Measurements from ENCODE around the gene SMTNL1.
"Not testable (repeated sequence)": the region's sequence is repeated elsewhere in the genome, so short reads cannot be mapped to it uniquely, and the experiment has no call there.

Gene SMTNL1

DNA sequence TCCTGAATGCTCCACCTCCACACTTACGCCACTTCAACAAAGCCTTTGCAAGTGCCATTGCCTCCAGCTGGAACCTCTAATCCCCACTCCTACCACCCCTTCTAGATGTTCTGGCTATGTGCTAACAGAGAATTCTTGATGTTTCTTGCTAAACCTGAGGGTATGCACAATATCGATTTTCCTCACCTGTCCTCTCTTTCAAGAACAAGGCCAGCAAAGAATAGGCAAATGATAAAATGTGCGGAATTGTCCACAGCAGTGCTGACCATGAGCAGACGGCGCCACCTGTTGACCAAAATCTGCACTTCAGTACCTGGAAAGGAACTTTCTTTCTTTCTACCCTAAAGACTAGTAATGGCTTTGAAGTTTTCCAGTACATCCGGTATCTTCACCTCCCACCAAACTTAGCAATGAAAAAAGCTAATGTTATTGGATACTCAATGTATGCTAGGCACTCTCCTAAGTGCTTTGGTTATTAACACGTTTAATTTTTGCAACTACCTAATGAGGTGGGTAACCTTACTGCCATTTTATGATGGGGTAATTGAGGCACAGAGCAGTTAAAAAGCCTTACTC lies 10.3 kb upstream of the SMTNL1 start:
- H3K4me1 ChIP-seq (ENCODE audit: control insufficient read depth, insufficient read depth, low read length) = peaks cover 5% of the 10 kb centered on the region
- H3K9me3 ChIP-seq (ENCODE audit: control insufficient read depth, low read length) = no peaks in the 10 kb centered on the region
- no peaks in the 10 kb centered on the region for H3K36me3 ChIP-seq (ENCODE audit: control insufficient read depth, insufficient read depth, low read length)
- no peak overlapping the region for H3K4me3 ChIP-seq (ENCODE audit: insufficient read depth, low read depth, low read length)
- peaks cover 3% of the 10 kb centered on the region for H3K27me3 ChIP-seq (ENCODE audit: control insufficient read depth, insufficient read depth, low read length, poor library complexity, severe bottlenecking)
- 24 to 34% methylated on average over 7 of the region's 7 CpGs for WGBS, 2 experiments
- H3K27ac ChIP-seq (ENCODE audit: insufficient read depth, low read depth, low read length, poor library complexity, severe bottlenecking) = no peak overlapping the region

DNA sequence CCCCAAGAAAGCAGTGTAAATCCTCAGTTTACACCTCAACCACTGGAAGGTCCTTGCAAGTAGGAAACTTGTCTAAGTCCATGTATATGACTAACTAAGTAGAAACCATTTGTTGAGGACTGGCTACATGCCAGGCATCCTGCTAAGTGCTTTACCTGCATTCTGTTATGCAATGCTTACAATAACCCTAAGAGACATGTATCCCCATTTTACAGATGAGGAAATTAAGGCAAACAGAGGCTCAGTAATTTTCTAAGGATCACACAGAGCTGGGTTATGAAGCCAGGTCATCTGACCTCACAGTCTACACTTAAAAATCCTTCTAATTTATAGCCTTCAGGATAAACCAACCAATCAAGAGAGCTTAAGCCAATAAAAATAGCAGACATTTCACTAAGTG lies 8.4 kb upstream of the SMTNL1 start:
- Histone ChIP-seq H3K4me1 (ENCODE audit: control insufficient read depth, insufficient read depth, low read length) (peaks cover 5% of the 10 kb centered on the region), H3K36me3 (ENCODE audit: control insufficient read depth, insufficient read depth, low read length) (no peaks in the 10 kb centered on the region), H3K4me3 (ENCODE audit: insufficient read depth, low read depth, low read length) (no peak overlapping the region), H3K27ac (ENCODE audit: insufficient read depth, low read depth, low read length, poor library complexity, severe bottlenecking) (no peak overlapping the region), H3K27me3 (ENCODE audit: control insufficient read depth, insufficient read depth, low read length, poor library complexity, severe bottlenecking) (peaks cover 3% of the 10 kb centered on the region), H3K9me3 (ENCODE audit: control insufficient read depth, low read length) (no peaks in the 10 kb centered on the region)

DNA sequence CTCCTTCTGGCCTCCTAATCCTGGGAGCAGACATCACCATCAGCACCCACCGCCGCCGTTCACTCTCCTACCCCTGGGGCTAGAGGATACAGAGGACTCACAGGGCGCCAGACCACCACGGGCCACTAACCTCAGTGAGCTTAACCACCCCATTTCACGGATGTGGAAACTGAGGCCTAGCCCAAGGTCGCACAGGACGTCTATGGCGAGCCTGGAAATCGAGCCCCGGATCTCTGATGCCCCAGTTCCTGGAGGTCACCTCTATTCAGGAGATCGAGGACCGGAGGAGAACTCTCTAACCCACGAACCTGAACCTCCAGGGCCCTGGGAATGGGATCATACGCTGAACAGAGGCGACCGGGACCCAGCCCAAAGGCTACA lies 7.2 kb upstream of the SMTNL1 start:
- Histone ChIP-seq H3K9me3 (ENCODE audit: control insufficient read depth, low read length) (no peaks in the 10 kb centered on the region), H3K4me3 (ENCODE audit: insufficient read depth, low read depth, low read length) (peak overlapping the region; percentile 62), H3K27ac (ENCODE audit: insufficient read depth, low read depth, low read length, poor library complexity, severe bottlenecking) (no peak overlapping the region), H3K36me3 (ENCODE audit: control insufficient read depth, insufficient read depth, low read length) (no peaks in the 10 kb centered on the region), H3K27me3 (ENCODE audit: control insufficient read depth, insufficient read depth, low read length, poor library complexity, severe bottlenecking) (peaks cover 3% of the 10 kb centered on the region), H3K4me1 (ENCODE audit: control insufficient read depth, insufficient read depth, low read length) (peaks cover 5% of the 10 kb centered on the region)
- 2 to 3% methylated on average over 17 of the region's 17 CpGs for WGBS, 2 experiments

DNA sequence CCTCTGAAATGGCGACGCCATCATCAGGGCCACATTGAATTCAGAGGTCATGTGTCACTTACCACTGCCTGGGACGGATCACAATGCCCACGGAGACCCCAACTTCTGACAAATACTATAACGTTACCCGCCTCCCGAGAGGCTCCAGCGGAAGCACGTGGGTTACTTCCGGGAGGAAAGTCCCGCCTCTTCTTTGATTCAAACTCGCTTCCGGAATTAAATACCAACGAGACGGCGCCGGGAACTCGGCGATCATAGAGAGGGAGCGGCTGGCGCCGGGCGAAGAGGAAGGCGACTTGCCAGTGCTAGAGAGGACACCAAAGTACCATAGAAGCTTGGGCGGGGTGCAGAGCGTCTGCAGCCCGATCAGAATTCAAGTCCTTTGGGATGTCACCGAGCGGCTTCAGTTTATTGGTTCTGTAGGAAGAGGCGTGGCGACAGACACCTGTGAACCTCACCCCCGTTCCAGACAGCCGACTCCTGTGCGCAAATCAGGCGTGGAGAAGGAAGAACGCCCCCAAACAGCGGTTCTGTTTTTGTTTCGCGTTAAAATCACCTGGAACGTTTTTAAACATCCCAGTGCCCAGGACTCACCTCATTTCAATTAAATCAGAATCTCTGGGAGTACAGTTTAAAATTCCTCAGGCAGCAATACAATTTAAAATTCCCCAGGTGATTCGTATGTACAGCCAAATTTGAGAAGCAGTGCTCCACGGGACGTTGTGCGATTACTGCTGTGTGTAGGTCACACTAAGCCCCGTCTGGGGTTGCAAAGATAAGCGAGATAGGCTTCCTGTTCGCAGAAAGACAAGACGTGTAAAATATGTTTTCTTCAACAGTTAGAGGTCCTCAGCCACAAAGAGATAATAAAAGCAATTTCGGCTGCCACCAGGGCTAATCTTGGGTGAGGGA lies 6.5 kb upstream of the SMTNL1 start, which contains the start of gene TIMM10:
TSS of gene TIMM10 (minus strand) at position 159 of the 912 bp plus-strand sequence. CDS start 565 bp downstream, outside the sequence.
- Histone ChIP-seq H3K27ac (ENCODE audit: insufficient read depth, low read depth, low read length, poor library complexity, severe bottlenecking) (no peak within 1 kb of the TSS), H3K9me3 (ENCODE audit: control insufficient read depth, low read length) (no peaks in the 10 kb centered on the region), H3K4me3 (ENCODE audit: insufficient read depth, low read depth, low read length) (peak within 1 kb of the TSS; percentile 62), H3K27me3 (ENCODE audit: control insufficient read depth, insufficient read depth, low read length, poor library complexity, severe bottlenecking) (peaks cover 3% of the 10 kb centered on the region), H3K4me1 (ENCODE audit: control insufficient read depth, insufficient read depth, low read length) (peaks cover 5% of the 10 kb centered on the region), H3K36me3 (ENCODE audit: control insufficient read depth, insufficient read depth, low read length) (no peaks in the 10 kb centered on the region)
- 1% methylated on average over 49 of the region's 49 CpGs for WGBS, 2 experiments

DNA sequence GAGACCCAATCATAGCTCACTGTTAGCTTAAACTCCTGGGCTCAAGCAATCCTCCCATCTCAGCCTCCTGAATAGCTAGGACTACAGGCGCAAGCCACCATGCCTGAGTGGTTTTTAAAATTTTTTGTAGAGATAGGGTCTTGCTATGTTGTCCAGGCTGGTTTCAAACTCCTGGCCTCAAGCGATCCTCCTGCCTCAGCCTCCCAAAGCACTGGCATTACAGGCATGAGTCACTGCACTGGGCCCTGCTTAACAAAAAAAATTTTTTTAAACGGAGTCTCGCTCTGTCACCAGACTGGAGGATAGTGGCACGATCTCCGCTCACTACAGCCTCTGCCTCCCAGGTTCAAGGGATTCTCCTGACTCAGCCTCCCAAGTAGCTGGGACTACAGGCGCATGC lies 2.9 kb upstream of the SMTNL1 start:
- not testable (repeated sequence) for H3K27ac ChIP-seq (ENCODE audit: insufficient read depth, low read depth, low read length, poor library complexity, severe bottlenecking); H3K4me3 ChIP-seq (ENCODE audit: insufficient read depth, low read depth, low read length); H3K9me3 ChIP-seq (ENCODE audit: control insufficient read depth, low read length); H3K27me3 ChIP-seq (ENCODE audit: control insufficient read depth, insufficient read depth, low read length, poor library complexity, severe bottlenecking); H3K36me3 ChIP-seq (ENCODE audit: control insufficient read depth, insufficient read depth, low read length)
- H3K4me1 ChIP-seq (ENCODE audit: control insufficient read depth, insufficient read depth, low read length) = peaks cover 22% of the 10 kb centered on the region
- WGBS, 2 experiments = 94% methylated on average over 6 to 7 of the region's 7 CpGs

DNA sequence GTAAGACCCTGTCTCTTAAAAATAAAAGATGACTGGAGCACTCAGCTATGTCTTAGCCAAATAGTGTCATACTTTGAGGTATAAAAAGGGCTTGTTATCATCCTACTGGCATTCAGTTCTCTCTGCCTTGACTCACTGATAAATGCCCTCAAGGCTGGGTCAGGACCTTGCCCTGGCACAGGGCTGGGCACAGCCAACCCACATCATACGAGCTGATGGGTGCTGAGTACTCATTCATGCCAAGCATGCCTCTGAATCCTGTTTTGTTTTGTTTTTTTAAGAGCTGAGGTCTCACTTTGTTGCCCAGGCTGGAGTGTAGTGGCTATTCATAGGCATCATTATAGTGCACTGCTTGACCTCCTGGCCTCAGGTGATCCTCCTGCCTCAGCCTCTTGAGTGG lies 1.9 kb downstream of the SMTNL1 start:
- Histone ChIP-seq H3K4me1 (ENCODE audit: control insufficient read depth, insufficient read depth, low read length) (peaks cover 17% of the 10 kb centered on the region), H3K27ac (ENCODE audit: insufficient read depth, low read depth, low read length, poor library complexity, severe bottlenecking) (no peak overlapping the region), H3K4me3 (ENCODE audit: insufficient read depth, low read depth, low read length) (no peak overlapping the region), H3K36me3 (ENCODE audit: control insufficient read depth, insufficient read depth, low read length) (no peaks in the 10 kb centered on the region), H3K27me3 (ENCODE audit: control insufficient read depth, insufficient read depth, low read length, poor library complexity, severe bottlenecking) (no peaks in the 10 kb centered on the region), H3K9me3 (ENCODE audit: control insufficient read depth, low read length) (no peaks in the 10 kb centered on the region)
- 86 to 93% methylated on average over 1 of the region's 1 CpG for WGBS, 2 experiments

DNA sequence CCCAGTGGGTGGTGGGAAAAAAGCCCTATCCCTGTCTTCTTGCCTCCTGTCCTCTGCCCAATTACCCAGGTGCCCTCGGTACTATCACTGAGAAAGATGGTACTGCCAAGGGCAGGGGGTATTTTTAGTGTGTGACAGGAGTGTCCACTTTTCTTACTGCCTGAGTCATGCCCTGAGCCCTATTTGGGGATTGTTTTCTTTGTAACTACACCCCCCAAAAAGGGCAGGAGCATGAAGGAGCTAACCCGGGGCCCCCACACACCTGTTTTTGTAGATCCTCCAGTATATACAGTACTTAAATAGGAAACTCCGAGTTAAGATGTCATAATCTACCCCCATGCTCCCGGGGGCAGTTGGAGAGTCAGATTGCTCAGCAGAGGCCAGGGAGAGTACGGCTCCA lies 3.8 kb downstream of the SMTNL1 start:
- 93% methylated on average over 5 of the region's 5 CpGs for WGBS, 2 experiments
- peaks cover 17% of the 10 kb centered on the region for H3K4me1 ChIP-seq (ENCODE audit: control insufficient read depth, insufficient read depth, low read length)
- H3K27ac ChIP-seq (ENCODE audit: insufficient read depth, low read depth, low read length, poor library complexity, severe bottlenecking) = no peak overlapping the region

DNA sequence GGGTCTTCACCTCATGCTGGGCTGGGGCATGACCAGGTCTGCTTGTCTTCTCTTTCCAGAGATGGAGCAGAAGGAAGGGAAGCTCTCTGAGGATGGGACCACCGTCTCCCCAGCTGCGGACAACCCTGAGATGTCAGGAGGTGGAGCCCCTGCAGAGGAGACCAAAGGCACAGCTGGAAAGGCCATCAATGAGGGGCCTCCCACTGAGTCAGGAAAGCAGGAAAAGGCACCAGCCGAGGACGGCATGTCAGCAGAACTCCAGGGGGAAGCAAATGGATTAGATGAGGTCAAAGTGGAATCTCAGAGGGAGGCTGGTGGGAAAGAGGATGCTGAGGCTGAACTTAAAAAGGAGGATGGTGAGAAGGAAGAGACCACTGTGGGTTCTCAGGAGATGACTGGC lies 5.2 kb downstream of the SMTNL1 start:
- H3K4me3 ChIP-seq (ENCODE audit: insufficient read depth, low read depth, low read length) = no peak overlapping the region
- H3K36me3 ChIP-seq (ENCODE audit: control insufficient read depth, insufficient read depth, low read length) = no peaks in the 10 kb centered on the region
- peaks cover 9% of the 10 kb centered on the region for H3K4me1 ChIP-seq (ENCODE audit: control insufficient read depth, insufficient read depth, low read length)
- no peak overlapping the region for H3K27ac ChIP-seq (ENCODE audit: insufficient read depth, low read depth, low read length, poor library complexity, severe bottlenecking)
- 40 to 41% methylated on average over 4 of the region's 4 CpGs for whole genome bisulfite sequencing, 2 experiments
- no peaks in the 10 kb centered on the region for H3K9me3 ChIP-seq (ENCODE audit: control insufficient read depth, low read length)
- no peaks in the 10 kb centered on the region for H3K27me3 ChIP-seq (ENCODE audit: control insufficient read depth, insufficient read depth, low read length, poor library complexity, severe bottlenecking)

More for the DNA sequence above, 3.8 kb downstream of the SMTNL1 start:
- H3K36me3 ChIP-seq (ENCODE audit: control insufficient read depth, insufficient read depth, low read length) = no peaks in the 10 kb centered on the region
- no peaks in the 10 kb centered on the region for H3K9me3 ChIP-seq (ENCODE audit: control insufficient read depth, low read length)
- no peaks in the 10 kb centered on the region for H3K27me3 ChIP-seq (ENCODE audit: control insufficient read depth, insufficient read depth, low read length, poor library complexity, severe bottlenecking)
- no peak overlapping the region for H3K4me3 ChIP-seq (ENCODE audit: insufficient read depth, low read depth, low read length)

DNA sequence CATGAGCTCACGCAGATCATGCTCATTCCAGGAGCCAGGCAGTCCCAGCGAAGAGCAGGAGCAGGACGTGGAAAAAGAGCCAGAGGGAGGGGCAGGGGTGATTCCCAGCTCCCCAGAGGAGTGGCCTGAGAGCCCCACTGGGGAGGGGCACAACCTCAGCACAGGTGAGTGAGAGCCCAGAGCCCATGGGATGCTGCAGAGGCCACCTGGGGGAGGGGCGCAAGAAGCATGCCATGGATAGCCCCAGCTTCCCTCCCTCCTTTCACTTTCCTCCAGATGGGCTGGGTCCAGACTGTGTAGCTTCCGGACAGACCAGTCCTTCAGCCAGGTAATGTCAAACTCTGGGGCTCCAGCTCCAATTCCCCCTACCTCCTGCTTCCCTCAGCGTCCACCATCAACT lies 6.2 kb downstream of the SMTNL1 start:
- H3K4me1 ChIP-seq (ENCODE audit: control insufficient read depth, insufficient read depth, low read length) = peaks cover 3% of the 10 kb centered on the region
- no peak overlapping the region for H3K4me3 ChIP-seq (ENCODE audit: insufficient read depth, low read depth, low read length)
- H3K27me3 ChIP-seq (ENCODE audit: control insufficient read depth, insufficient read depth, low read length, poor library complexity, severe bottlenecking) = no peaks in the 10 kb centered on the region
- H3K9me3 ChIP-seq (ENCODE audit: control insufficient read depth, low read length) = no peaks in the 10 kb centered on the region
- WGBS, 2 experiments = 72 to 74% methylated on average over 6 of the region's 6 CpGs
- no peak overlapping the region for H3K27ac ChIP-seq (ENCODE audit: insufficient read depth, low read depth, low read length, poor library complexity, severe bottlenecking)
- H3K36me3 ChIP-seq (ENCODE audit: control insufficient read depth, insufficient read depth, low read length) = no peaks in the 10 kb centered on the region

DNA sequence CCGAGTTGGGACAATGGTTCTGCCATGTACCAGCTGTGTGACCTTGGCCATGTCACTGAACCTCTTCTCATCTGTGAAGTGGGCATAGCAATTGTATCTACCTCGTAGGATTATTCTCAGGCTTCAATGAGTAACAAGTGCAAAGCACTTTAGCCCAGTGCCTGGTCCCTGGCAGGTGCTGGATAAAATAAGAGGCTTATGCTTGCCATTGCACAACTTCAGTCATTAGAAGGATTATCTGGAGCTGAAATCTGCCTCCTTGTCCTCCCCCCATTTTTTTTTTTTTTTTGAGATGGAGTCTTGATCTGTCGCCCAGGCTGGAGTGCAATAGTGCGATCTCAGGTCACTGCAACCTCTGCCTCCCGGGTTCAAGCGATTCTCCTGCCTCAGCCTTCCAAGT lies 7.2 kb downstream of the SMTNL1 start:
- Histone ChIP-seq H3K36me3 (ENCODE audit: control insufficient read depth, insufficient read depth, low read length) (no peaks in the 10 kb centered on the region), H3K4me1 (ENCODE audit: control insufficient read depth, insufficient read depth, low read length) (peaks cover 3% of the 10 kb centered on the region), H3K4me3 (ENCODE audit: insufficient read depth, low read depth, low read length) (no peak overlapping the region), H3K27ac (ENCODE audit: insufficient read depth, low read depth, low read length, poor library complexity, severe bottlenecking) (no peak overlapping the region), H3K27me3 (ENCODE audit: control insufficient read depth, insufficient read depth, low read length, poor library complexity, severe bottlenecking) (no peaks in the 10 kb centered on the region), H3K9me3 (ENCODE audit: control insufficient read depth, low read length) (no peaks in the 10 kb centered on the region)
- WGBS, 2 experiments = 94 to 95% methylated on average over 6 of the region's 6 CpGs

All from ectodermal cell (in vitro differentiated cells).